NCI-H1694 treated with DMSO at 0.1 percent for 48 hours (cell line): ENCODE results near the gene MEIS1.
A peak's percentile ranks its signal among the peaks of the same experiment; 100 is the strongest.

Experiments used
- DNase-seq: peaks from one replicate; lab custom pipeline; 2025; lab: John Stamatoyannopoulos, UW

Gene MEIS1

DNA sequence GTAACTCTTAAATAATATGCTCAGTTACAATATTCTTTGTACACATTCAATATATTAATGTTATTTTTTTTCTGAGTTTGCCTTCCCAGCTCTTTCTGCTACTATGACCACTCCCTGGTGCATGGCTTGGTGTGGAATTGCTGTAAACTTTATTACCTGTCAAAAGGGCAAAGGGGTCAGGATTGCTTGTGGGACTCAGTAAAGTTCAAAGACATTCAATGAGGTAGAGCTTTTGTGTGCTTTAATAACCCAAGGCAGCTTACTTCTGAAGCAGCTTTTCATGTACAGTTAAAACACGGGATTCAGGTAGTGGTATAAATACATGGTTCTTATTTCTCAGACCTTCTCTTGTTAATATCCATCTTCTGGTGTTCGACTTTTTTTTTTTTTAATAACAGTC is 132.8 kb downstream of the MEIS1 start:
- no peak for DNase-seq

- no peak for DNase-seq
Measured at GRCh38 chr2:66568650-66569300, 133.8 kb downstream of the MEIS1 start.

DNA sequence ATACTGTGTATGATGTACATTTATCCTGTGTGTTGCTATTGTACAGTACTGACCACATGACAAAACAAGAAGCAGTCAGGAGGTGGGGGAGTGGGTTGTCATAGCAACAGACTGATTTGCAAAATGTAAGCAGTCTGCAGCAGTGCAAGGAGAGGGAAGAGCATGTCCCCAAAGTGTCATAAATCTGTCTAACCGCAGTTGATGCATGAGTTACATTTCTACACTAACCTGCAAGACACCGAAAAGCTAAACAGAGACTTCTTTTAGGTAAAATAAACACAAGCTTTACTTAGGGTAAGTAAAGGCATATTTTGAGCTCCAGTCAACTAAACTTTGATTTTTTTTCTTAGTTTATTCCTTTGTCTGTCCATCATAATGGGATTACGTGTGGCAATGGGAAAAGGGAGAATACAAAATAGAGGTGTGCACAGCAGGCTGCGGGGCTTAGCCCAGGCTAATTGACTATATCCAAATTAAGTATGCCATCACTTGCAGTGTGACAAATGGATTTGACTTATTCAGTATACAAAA is 134.5 kb downstream of the MEIS1 start:
- DNase-seq, result no peak

DNA sequence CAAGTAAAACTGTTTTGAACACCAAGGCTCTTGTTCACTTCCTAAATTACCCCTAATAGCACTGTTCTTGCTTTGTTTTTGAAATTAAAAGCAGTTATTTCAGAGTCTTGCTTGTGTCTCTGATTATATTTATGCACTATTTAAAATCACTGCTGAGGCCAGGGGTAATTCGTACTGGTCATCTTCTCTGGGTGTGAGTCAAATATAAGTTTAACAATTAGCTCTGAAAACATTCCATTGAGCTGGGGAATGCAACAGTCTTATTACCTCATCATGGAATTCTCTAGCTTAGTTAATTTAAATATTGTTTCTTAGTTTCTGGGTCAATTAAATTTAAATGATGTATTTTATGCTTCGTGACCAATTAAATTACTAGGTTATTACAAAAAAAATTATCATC is 135.0 kb downstream of the MEIS1 start:
- no peak for DNase-seq

DNA sequence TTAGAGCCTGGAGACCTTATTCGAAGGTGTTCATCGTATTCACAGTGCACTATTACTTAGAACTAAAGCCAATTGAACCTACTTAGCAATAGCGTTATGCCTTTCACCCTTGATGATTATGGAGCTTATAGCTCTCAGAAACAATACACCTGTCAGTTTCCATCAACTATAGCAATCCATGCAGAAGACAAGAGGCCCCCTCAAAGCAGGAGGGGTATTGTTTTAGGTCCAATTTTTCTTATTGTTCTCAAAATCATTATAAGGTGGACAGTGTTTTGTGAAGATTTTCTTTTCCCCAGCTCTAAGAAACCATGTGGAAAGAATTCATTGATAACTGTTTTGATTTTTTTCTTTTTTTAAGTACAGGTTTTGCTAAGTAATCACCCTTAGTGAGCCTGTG is 135.5 kb downstream of the MEIS1 start:
- DNase-seq, result no peak

GRCh38 chr2:66571918-66572317 is 137.0 kb downstream of the MEIS1 start:
- no peak for DNase-seq

GRCh38 chr2:66572391-66572790 is 137.5 kb downstream of the MEIS1 start:
- DNase-seq, result no peak

- no peak for DNase-seq
Measured at GRCh38 chr2:66573416-66573815, 138.5 kb downstream of the MEIS1 start.

DNA sequence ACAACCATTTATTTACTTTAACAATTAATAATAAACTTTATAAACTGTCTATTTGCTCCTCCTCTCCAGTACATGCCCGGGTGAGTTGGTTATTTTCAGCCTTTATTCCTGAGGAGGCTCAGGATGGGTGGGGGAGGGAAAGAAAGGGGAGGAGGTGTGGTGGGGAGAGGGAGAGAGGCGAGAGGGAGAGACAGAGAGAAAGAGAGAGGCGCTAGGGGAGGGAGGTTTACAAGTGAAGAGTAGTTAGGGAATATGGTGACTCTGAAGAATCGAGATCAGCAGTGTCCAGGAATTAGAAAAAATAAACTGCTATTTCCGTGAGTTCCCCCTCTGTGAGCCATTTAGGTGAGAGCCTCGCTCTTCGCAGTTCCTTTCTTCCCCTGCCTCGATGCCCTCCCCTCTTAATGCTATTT is 138.9 kb downstream of the MEIS1 start:
- no peak for DNase-seq

DNA sequence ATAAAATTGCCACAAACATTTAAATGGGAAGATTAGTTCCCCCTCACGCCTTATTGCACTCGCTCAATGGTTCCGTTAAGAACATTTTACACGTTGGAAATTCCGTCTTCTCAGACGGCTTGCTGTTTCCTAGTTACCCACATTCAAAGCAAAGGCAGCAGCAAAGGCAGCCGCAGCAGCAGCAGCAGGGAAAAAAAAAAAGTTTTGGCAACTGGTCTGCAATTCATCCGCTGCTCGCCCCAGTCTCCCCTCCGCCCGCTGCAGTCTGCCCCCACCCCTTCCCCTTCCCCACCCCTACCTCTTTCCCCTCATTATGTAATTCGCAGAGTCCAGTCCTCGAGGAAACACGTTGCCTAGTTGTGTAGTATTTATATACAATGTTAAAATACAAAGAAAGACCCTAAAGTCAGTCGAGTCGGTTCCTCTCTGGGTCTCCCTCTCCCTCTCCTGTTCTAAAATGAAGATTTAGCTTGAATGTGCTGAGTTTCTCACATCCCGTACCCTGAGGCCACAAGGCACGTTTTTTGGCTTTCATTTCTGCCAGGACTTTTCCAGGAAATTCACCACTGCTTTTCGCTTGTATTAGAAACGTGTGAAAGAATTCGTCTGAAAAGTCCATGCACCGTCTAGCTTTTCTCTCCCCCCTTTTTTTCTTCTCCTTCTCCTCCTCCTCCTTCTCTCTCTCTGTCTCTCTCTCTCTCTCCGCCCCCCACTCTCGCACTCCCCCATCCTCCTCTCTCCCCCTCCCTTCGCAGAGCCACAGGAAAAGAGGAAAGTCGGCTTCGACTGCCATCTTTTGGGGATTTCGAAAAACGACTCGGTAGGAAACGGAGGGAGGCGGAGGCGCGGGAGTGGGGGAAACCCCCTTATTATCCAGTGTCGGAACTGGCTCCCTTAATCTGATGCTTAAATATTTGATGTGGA is 140.0 kb downstream of the MEIS1 start:
- peak; percentile 84 for DNase-seq

DNA sequence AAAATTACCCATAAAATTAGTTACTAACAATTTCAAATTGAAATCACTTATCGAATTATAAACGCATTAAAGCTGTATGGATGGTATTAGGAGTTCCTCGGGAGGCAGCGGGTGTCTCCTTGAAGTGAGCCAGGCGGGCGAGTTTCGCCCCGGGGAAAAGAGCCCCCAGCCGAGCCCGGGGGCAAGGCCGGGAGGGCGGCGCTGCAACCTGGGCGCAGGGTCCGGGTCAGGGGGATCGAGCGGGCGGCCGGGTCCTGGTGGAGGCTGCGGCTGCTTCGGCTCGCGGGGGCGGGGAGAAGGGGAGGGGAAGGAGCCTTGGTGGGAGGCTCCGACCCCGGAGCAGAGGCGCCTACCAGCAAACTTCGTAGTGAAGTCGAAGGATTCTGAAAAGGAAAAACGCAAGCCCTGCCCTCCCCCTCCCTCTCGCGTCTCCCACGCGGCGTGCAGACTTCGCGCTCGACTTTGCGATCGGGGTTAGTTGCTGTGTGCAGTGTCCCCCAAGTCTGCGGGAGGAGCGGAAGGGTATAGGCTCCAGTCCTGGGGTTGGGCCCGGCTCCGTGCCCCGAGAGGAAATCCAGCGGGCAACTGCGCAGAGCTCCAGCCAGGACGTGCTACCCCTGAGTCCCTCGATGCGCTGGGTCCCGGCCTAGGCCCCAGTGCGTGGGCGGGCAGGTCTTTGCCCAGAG is 140.8 kb downstream of the MEIS1 start:
- no peak for DNase-seq

GRCh38 chr2:66576311-66576560 is 141.3 kb downstream of the MEIS1 start:
- no peak for DNase-seq

GRCh38 chr2:66576561-66577320 is 141.8 kb downstream of the MEIS1 start:
- no peak for DNase-seq

DNA sequence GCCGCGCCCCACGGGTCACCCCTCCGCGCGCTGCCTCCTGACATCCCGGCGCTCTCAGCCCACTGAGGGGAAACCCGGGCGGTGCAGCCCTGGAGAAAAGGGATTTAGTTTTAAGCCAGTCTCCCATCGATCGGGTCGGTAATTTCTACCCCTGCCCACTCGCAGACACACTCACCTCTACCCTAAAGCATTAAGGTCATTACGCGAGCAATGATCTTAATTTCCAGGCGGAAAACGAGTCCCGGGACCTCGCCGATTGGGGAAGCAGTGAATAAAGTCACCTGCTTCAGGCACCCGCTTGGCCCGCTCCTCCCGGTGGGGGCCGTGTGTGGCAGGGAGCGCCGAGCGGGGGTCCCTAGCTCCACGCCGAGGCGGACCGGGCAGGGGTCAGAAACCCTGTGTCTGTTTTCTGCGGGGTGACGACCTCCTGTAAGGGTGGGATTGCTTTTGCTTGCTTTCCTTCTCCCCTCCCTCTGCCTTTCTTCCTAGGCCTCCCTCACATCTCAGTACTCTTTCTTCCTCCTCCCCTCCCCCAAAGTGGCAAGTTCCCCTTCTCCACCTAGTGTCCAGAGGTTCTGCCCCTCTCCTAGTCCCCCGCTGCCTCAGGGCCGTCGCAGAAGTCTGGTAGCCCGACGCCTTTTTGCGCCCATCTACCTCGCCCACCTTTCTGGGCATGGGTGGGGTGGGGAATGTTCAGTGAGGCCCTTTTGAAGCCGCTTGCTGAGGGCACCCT is 142.6 kb downstream of the MEIS1 start:
- no peak for DNase-seq

GRCh38 chr2:66578054-66578686 is 143.2 kb downstream of the MEIS1 start:
- DNase-seq, result no peak

DNA sequence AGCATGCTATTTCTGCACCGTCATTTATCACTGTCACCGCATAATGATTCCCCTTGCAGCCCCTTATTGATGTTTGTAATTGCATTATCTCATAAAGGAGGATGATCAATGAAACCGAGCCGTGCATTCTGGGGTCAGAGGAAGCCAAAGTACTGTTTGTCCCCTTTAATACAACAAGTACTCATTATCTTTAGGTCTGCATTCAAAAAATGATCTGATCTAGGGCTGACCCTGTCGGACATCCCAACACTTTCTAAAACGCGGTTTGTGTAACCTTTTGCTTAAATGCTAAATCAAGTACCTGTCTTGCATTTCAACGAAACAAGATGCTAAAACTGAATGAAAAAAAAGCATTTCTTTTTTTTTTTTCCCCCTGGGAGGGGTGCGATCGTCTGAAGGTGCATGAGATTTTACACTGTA is 143.8 kb downstream of the MEIS1 start:
- no peak for DNase-seq

GRCh38 chr2:66579186-66580126 is 144.5 kb downstream of the MEIS1 start:
- no peak for DNase-seq

GRCh38 chr2:66580166-66581049 is 145.5 kb downstream of the MEIS1 start:
- DNase-seq, result no peak
